Aorta (tissue), 5 donors: ENCODE results near the gene ARFGAP3. TPM values are rescaled to one million over a fixed set of nuclear protein-coding genes. Genes with fewer than 3 reads are reported as not detected.

Source experiments
- ATAC-seq: fragments of 200-7000 bp; cut with Tn5 transposase; one replicate; pipeline ENCODE4 v1.9.1; 2022; ENCODE audit warnings: moderate library complexity; ENCODE audit not compliant: low FRiP score
- DNase-seq, 2 donors: peaks; one replicate each; pipeline ENCODE4 v3.0.0-alpha.2; 2020
- H3K27ac ChIP-seq, 2 donors: one replicate each; pipeline ENCODE4 v1.5.1; 2013; ENCODE audit warnings: low read length in 2 of 2, mild to moderate bottlenecking in 2 of 2, moderate library complexity in 2 of 2, control low read depth in 1 of 2, inconsistent platforms in 1 of 2, low read depth in 1 of 2
- H3K27me3 ChIP-seq, 2 donors: one replicate each; pipeline ENCODE4 v1.6.1; 2013; ENCODE audit warnings: control low read depth in 1 of 2, low read length in 1 of 2, mild to moderate bottlenecking in 1 of 2, moderate library complexity in 1 of 2; ENCODE audit not compliant: insufficient read depth in 2 of 2, control insufficient read depth in 1 of 2
- H3K36me3 ChIP-seq, 2 donors: one replicate each; pipeline ENCODE4 v1.6.1; 2013; ENCODE audit warnings: control low read depth in 1 of 2, low read length in 1 of 2, mild to moderate bottlenecking in 1 of 2; ENCODE audit not compliant: insufficient read depth in 2 of 2, control insufficient read depth in 1 of 2
- H3K4me1 ChIP-seq, 2 donors: one replicate each; pipeline ENCODE4 v1.6.1; 2013; ENCODE audit warnings: low read length in 2 of 2, control low read depth in 1 of 2, mild to moderate bottlenecking in 1 of 2, moderate library complexity in 1 of 2; ENCODE audit not compliant: insufficient read depth in 2 of 2, control insufficient read depth in 1 of 2
- H3K4me3 ChIP-seq, 2 donors: one replicate each; pipeline ENCODE4 v1.5.1; 2013; ENCODE audit warnings: low read length in 2 of 2, control low read depth in 1 of 2, mild to moderate bottlenecking in 1 of 2
- H3K9me3 ChIP-seq: one replicate; pipeline ENCODE4 v1.6.1; 2013; ENCODE audit warnings: mild to moderate bottlenecking, low read length; ENCODE audit not compliant: control insufficient read depth
- WGBS, 2 donors: extraction: QIAGEN DNeasy Blood & Tissue Kit; methylation state at CpG; one replicate each; pipeline ENCODE4 v1.1.7; 2013; 5-methylcytosine and 5-hydroxymethylcytosine counted together
- intact Hi-C, 2 donors: fragments of 100-400 bp; cut with DNase I; formaldehyde crosslinking; loops; one replicate each; pipeline versions ENCODE4 v1.14.2 to v1.15.0; 2022
- polyA plus RNA-seq, 2 donors: library from polyadenylated mRNA; stranded (reverse); fragments of 200-250 nt; gene quantifications; one replicate each; pipeline ENCODE4 v1.2.3, GENCODE V29; 2013
- total RNA-seq, 2 donors: library from RNA; stranded (reverse); fragmentation: NEBNext Ultra II Directional; extraction: Animal tissue kit (Norgen Biotek cat#: 25700); gene quantifications; one replicate each; pipeline ENCODE4 v1.2.1, GENCODE V29; 2021
- donor health status: healthy with polysubstance abuse.
- donor health status: Bipolar disorder and iron deficiency.
- donor health status: DM: no; HTN: no; CAD: no.
- donor health status: DM: no; HTN: no; CAD: no.
- donor health status: DM: yes; HTN: yes; CAD: no.

ARFGAP3 gene
- total and polyA plus RNA-seq, 4 donors, result 40.1 to 60.5 (median 44.8) TPM

DNA sequence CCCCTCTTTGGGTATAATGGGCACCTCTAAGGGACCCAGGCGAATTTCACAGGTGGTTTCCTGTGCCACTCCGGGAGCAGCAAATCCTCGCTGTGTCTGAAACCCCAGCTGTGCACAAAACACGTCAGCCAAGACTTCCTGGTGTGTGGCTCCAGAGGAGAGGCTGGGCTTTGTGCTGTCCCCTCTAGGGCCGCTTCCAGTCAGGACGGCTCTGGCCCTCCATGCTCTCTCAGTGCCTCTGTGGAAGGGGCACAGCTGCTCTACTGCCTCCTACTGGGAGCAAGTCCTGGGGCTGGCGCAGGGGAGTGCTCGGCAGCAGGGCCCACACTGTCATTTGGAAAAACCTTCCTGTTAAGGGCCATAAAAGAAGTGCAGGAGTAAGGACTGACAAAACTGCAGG lies 23.7 kb upstream of the ARFGAP3 start:
- H3K36me3 ChIP-seq, result peaks cover 7 to 17% of the 10 kb centered on the region in 2 donors
- no peaks in the 10 kb centered on the region for H3K4me1 ChIP-seq
- intact Hi-C loops, result no loop called here
- DNase-seq (no peak), ATAC-seq (no peak)
- 74 to 77% methylated on average over 8 of the region's 8 CpGs for WGBS, 2 donors
- H3K27me3 ChIP-seq, result no peaks in the 10 kb centered on the region
- no peaks in the 10 kb centered on the region for H3K9me3 ChIP-seq
- peak overlapping the region in 1 of 2 donors; percentile 14 for H3K27ac ChIP-seq
- H3K4me3 ChIP-seq, result no peak overlapping the region

DNA sequence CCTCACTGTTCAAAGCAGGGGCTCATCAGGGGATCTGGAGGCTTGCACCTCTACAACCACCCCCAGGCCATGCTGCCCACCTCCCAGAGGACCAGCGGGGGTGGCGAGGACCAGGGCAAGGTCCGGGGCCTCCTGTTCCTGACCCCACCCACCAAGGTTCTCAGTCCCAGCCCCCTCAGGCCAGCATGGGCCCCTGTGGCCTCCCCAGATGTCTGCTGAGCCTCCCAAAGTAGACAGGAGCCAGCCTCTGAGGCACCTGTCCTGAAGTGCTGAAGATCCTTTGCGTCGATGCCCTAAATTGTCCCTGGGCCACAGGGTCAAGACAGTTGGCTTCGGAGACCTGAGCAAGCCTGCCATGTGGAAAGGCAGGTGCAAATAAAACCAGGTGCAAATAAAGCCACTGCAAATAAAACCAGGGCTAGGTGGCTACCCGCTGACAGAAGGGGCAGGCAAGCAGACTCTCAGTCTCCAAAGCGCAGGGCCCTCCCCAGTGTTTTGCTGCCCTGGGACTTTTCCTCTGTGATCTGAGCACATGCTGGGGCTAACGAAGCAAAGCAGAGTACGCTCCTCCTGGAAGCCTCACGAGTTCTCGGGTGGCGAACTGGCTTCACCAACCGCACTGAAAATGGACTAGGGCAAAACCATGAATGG lies 22.4 kb upstream of the ARFGAP3 start:
- Histone ChIP-seq H3K9me3 (no peaks in the 10 kb centered on the region), H3K36me3 (peaks cover 7 to 18% of the 10 kb centered on the region in 2 donors), H3K4me3 (no peak overlapping the region), H3K27ac (no peak overlapping the region), H3K4me1 (no peaks in the 10 kb centered on the region), H3K27me3 (no peaks in the 10 kb centered on the region)
- 88 to 92% methylated on average over 14 of the region's 14 CpGs for WGBS, 2 donors
- intact Hi-C loops, result no loop called here
- no peak for ATAC-seq
- DNase-seq, result no peak

DNA sequence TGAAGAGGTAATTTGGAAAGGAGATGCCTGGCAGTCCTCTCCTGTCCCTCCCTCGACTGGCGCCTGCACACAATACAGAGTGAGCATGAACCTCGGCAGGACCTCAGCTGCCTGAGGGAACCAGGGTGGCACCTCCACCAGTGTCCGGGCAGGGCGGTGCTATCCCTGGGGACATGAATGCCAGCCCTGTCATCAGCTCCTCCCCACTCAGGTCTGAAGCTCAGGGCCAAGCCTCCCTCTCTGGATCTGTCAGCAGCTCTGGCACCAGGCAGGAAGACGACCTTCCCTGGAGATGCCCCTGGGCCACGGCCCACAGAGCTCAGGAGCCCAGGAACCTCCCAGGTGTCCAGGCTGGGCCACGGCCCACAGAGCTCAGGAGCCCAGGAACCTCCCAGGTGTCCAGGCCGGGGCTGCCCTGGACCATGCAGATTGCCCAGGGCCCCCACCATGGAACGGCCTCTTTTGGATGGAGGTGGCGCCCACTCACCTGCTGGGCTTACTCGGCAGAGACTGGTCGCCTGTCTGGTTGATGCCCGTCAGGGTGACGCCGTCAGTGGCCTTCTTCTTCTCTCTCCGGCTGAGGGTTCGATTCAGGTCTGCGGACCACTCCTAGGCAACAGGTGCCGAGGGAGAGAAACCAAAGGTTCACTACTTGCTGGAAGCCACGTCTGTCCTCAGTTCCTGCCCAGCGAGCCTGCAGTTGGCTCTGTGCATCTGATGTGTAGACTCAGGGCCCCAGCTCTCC lies 21.7 kb upstream of the ARFGAP3 start:
- no peaks in the 10 kb centered on the region for H3K9me3 ChIP-seq
- WGBS, 2 donors, result 88 to 91% methylated on average over 22 of the region's 22 CpGs
- H3K4me3 ChIP-seq, result no peak overlapping the region
- H3K4me1 ChIP-seq, result no peaks in the 10 kb centered on the region
- no peak for ATAC-seq
- no peak for DNase-seq
- H3K27ac ChIP-seq, result no peak overlapping the region
- H3K27me3 ChIP-seq, result no peaks in the 10 kb centered on the region
- H3K36me3 ChIP-seq, result peaks cover 0 to 16% of the 10 kb centered on the region in 2 donors
- intact Hi-C loops, result no loop called here

DNA sequence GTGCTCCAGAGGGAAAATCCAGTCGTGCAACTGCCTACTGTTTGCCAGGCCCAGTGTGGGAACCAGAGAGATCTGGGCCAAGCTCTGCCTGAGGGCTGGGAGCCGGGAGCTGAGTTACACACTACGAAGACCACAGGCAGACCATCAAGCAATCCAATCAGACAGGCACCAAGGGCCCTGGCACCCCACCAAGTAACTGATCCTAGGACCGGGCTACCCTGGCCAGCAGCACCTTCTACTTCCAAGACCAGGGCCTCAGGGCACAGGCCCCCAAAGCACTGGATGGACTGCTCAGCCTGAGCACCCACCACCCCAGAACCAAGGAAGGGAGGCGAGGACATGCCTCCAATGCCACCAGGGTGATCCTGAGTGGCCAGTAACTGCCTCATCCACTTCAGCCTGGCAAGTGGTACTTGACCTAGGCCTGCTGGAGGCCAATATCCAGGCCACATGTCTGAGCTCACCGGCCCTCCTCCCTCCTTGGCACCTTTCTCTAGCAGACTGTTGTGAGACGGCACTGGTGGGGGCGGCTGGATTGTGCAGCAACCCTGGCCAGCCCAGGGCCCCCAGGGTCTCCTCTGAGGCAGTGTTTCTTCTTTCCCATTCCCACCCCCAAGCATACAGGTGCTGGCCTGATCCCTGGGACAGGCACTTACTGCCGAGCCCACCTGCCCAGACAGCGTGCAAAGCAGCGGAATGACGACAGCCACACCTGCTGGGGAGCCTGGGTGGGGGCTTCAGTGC lies 20.7 kb upstream of the ARFGAP3 start:
- intact Hi-C loops, result no loop called here
- ATAC-seq, result no peak

DNA sequence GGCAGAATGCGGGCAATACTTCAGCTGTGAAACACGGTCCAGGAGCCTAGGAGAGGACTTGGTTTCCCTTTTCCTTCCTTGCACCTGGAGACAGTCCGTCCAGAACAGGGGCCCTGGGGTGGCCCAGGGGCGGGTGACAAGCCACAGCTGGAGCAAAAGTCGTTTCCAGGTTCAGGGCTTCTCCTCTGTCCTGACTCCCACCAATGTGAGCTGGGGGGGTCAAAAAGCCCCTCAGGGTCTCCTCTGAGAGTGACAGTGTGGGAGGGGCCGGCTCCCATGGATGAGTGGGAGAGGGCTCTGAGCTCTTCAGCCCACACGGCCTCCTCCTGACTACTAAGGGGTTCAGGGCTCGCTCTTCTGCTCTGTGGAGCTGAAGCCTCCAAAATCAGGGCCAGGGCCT lies 20.1 kb upstream of the ARFGAP3 start:
- peaks cover 0 to 15% of the 10 kb centered on the region in 2 donors for H3K36me3 ChIP-seq
- DNase-seq (no peak), ATAC-seq (no peak)
- no peak overlapping the region for H3K27ac ChIP-seq
- no peaks in the 10 kb centered on the region for H3K4me1 ChIP-seq
- WGBS, 2 donors, result 77 to 83% methylated on average over 8 of the region's 8 CpGs
- H3K9me3 ChIP-seq, result no peaks in the 10 kb centered on the region
- H3K4me3 ChIP-seq, result no peak overlapping the region
- no peaks in the 10 kb centered on the region for H3K27me3 ChIP-seq
- intact Hi-C loops, result no loop called here

More for the DNA sequence above, 20.7 kb upstream of the ARFGAP3 start:
- no peak for DNase-seq
- Histone ChIP-seq H3K4me1 (no peaks in the 10 kb centered on the region), H3K27me3 (no peaks in the 10 kb centered on the region), H3K36me3 (peaks cover 0 to 15% of the 10 kb centered on the region in 2 donors), H3K4me3 (no peak overlapping the region), H3K27ac (no peak overlapping the region), H3K9me3 (no peaks in the 10 kb centered on the region)
- WGBS, 2 donors, result 71 to 73% methylated on average over 12 of the region's 12 CpGs

DNA sequence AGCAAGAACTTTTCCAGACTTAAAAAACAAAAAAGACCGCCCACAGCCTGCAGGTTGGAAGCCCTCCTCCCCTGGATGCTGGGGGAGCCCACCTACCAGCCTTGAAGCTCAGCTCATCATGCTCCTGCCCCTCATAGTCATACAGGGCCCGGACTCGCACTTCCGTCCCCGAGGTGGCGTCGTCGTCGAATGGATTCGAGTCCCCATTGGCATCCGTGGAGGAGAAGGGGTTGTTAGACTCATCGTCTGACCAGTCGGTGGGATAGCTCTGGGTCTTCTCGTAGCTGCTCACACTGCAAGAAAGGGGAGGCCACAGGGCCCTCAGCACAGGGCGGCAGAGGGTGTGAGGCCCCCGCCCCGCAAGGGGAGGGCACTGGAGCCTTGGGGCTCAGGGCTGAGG lies 19.0 kb upstream of the ARFGAP3 start:
- ATAC-seq (no peak), DNase-seq (no peak)
- intact Hi-C loops, result no loop called here
- no peak overlapping the region for H3K4me3 ChIP-seq
- H3K27me3 ChIP-seq, result no peaks in the 10 kb centered on the region
- WGBS, 2 donors, result 92 to 96% methylated on average over 17 of the region's 17 CpGs
- no peak overlapping the region for H3K27ac ChIP-seq
- no peaks in the 10 kb centered on the region for H3K9me3 ChIP-seq
- H3K4me1 ChIP-seq, result no peaks in the 10 kb centered on the region
- peaks cover 0 to 18% of the 10 kb centered on the region in 2 donors for H3K36me3 ChIP-seq

DNA sequence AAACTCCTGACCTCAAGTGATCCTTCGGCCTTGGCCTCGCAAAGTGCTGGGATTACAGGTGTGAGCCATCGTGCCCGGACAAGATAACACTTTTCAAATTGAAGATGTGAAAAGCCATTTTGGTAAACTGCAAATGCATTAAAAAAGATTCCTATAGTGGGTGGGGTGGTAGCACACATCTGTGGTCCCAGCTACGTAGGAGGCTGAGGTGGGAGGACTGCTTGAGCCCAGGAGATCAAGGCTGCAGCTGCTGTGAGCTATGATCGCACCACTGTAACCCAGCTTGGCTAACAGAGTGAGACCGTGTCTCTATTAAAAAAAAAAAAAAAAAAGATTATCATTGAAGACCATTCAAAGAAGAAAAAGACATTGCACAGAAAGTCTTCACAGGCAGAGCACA lies 16.9 kb upstream of the ARFGAP3 start:
- Histone ChIP-seq H3K27ac (no peak overlapping the region), H3K9me3 (no peaks in the 10 kb centered on the region), H3K27me3 (no peaks in the 10 kb centered on the region), H3K4me1 (no peaks in the 10 kb centered on the region), H3K36me3 (peaks cover 0 to 16% of the 10 kb centered on the region in 2 donors), H3K4me3 (no peak overlapping the region)
- intact Hi-C loops, result no loop called here
- WGBS, 2 donors, result 95 to 96% methylated on average over 7 of the region's 7 CpGs
- no peak for ATAC-seq
- DNase-seq, result no peak

DNA sequence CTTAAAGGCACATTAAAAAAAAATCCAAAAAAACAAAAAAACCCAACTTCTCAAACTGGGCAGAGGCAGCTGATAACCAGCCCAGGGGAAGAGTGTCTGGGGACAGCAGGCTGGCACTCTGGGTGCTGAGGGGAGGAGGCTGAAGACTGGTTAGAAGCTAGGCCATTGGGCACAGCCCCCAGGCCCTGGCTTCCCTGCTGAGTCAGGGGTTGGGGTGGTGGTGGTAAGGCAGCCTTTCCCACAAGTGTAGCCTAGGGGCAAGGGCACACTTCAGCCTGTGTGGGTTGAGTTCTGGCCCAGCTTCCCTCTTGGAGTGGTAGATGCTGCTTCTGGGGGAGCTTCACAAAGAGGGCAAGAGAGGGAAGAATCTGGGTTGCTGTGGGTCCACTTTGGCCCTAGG lies 16.3 kb upstream of the ARFGAP3 start:
- Histone ChIP-seq H3K27ac (no peak overlapping the region), H3K4me1 (no peaks in the 10 kb centered on the region), H3K4me3 (no peak overlapping the region), H3K36me3 (peaks cover 0 to 16% of the 10 kb centered on the region in 2 donors), H3K9me3 (no peaks in the 10 kb centered on the region), H3K27me3 (no peaks in the 10 kb centered on the region)
- no peak for DNase-seq
- ATAC-seq, result no peak
- intact Hi-C loops, result no loop called here
